ENCODE results near the gene CAMKK2.
"Not testable (repeated sequence)": the region's sequence is repeated elsewhere in the genome, so short reads cannot be mapped to it uniquely, and the experiment has no call there.

The CAMKK2 gene

GRCh38 chr12:121261398-121261797 lies 35.1 kb downstream of the CAMKK2 start:
- H3K79me2 ChIP-seq (ENCODE audit: control insufficient read depth, low read length): no peaks in the 10 kb centered on the region
- H3K9me3 ChIP-seq (ENCODE audit: control insufficient read depth, insufficient read depth, low read length): no peaks in the 10 kb centered on the region
- H3K27ac ChIP-seq (ENCODE audit: low read depth, low read length): no peak overlapping the region
- H3K4me2 ChIP-seq (ENCODE audit: low read length): no peak overlapping the region
- no peaks in the 10 kb centered on the region for H3K4me1 ChIP-seq (ENCODE audit: control insufficient read depth, low read length)
- H3K27me3 ChIP-seq (ENCODE audit: control insufficient read depth, low read length): no peaks in the 10 kb centered on the region
- no peaks in the 10 kb centered on the region for H4K20me1 ChIP-seq (ENCODE audit: control insufficient read depth, insufficient read depth, low read depth, low read length)
- H3K36me3 ChIP-seq (ENCODE audit: control insufficient read depth, low read length): peaks cover 25% of the 10 kb centered on the region
- no peak for TF ChIP-seq CTCF (IDR thresholded peaks at IDR 0.05; ENCODE audit: low read depth, low read length, poor library complexity, severe bottlenecking)
- no peak overlapping the region for H3K4me3 ChIP-seq (ENCODE audit: low read length)
- H3K9me2 ChIP-seq (replicated peaks; ENCODE audit: control insufficient read depth, low read length): no peaks in the 10 kb centered on the region
- no peaks in the 10 kb centered on the region for H3F3A ChIP-seq (ENCODE audit: control insufficient read depth, insufficient read depth)

GRCh38 chr12:121260091-121260490 lies 36.4 kb downstream of the CAMKK2 start:
- Histone ChIP-seq H3K27ac (ENCODE audit: low read depth, low read length) (no peak overlapping the region), H3K4me2 (ENCODE audit: low read length) (no peak overlapping the region), H3K9me2 (replicated peaks; ENCODE audit: control insufficient read depth, low read length) (no peaks in the 10 kb centered on the region), H3K79me2 (ENCODE audit: control insufficient read depth, low read length) (no peaks in the 10 kb centered on the region), H3F3A (ENCODE audit: control insufficient read depth, insufficient read depth) (no peaks in the 10 kb centered on the region), H3K4me1 (ENCODE audit: control insufficient read depth, low read length) (no peaks in the 10 kb centered on the region), H4K20me1 (ENCODE audit: control insufficient read depth, insufficient read depth, low read depth, low read length) (no peaks in the 10 kb centered on the region), H3K36me3 (ENCODE audit: control insufficient read depth, low read length) (peaks cover 26% of the 10 kb centered on the region), H3K27me3 (ENCODE audit: control insufficient read depth, low read length) (no peaks in the 10 kb centered on the region), H3K4me3 (ENCODE audit: low read length) (no peak overlapping the region), H3K9me3 (ENCODE audit: control insufficient read depth, insufficient read depth, low read length) (no peaks in the 10 kb centered on the region)
- no peak for TF ChIP-seq CTCF (IDR thresholded peaks at IDR 0.05; ENCODE audit: low read depth, low read length, poor library complexity, severe bottlenecking)

- no peaks in the 10 kb centered on the region for H4K20me1 ChIP-seq (ENCODE audit: control insufficient read depth, insufficient read depth, low read depth, low read length)
- H3K27me3 ChIP-seq (ENCODE audit: control insufficient read depth, low read length): no peaks in the 10 kb centered on the region
- no peak overlapping the region for H3K4me2 ChIP-seq (ENCODE audit: low read length)
- peaks cover 33% of the 10 kb centered on the region for H3K36me3 ChIP-seq (ENCODE audit: control insufficient read depth, low read length)
- H3K9me2 ChIP-seq (replicated peaks; ENCODE audit: control insufficient read depth, low read length): no peaks in the 10 kb centered on the region
- no peaks in the 10 kb centered on the region for H3F3A ChIP-seq (ENCODE audit: control insufficient read depth, insufficient read depth)
- H3K27ac ChIP-seq (ENCODE audit: low read depth, low read length): no peak overlapping the region
- H3K79me2 ChIP-seq (ENCODE audit: control insufficient read depth, low read length): no peaks in the 10 kb centered on the region
- TF ChIP-seq EZH2phosphoT487 (IDR thresholded peaks at IDR 0.05; ENCODE audit: borderline replicate concordance, low read length): no peak
- TF ChIP-seq CTCF (IDR thresholded peaks at IDR 0.05; ENCODE audit: low read depth, low read length, poor library complexity, severe bottlenecking): no peak
- H3K4me3 ChIP-seq (ENCODE audit: low read length): no peak overlapping the region
- no peaks in the 10 kb centered on the region for H3K4me1 ChIP-seq (ENCODE audit: control insufficient read depth, low read length)
- no peaks in the 10 kb centered on the region for H3K9me3 ChIP-seq (ENCODE audit: control insufficient read depth, insufficient read depth, low read length)
Measured at GRCh38 chr12:121259074-121259473, 37.4 kb downstream of the CAMKK2 start.

- not testable (repeated sequence) for H3K4me3 ChIP-seq (ENCODE audit: low read length); H3K4me1 ChIP-seq (ENCODE audit: control insufficient read depth, low read length); H3K27me3 ChIP-seq (ENCODE audit: control insufficient read depth, low read length); H3K79me2 ChIP-seq (ENCODE audit: control insufficient read depth, low read length); H3K27ac ChIP-seq (ENCODE audit: low read depth, low read length); H4K20me1 ChIP-seq (ENCODE audit: control insufficient read depth, insufficient read depth, low read depth, low read length); H3K4me2 ChIP-seq (ENCODE audit: low read length); H3F3A ChIP-seq (ENCODE audit: control insufficient read depth, insufficient read depth); H3K9me2 ChIP-seq (replicated peaks; ENCODE audit: control insufficient read depth, low read length); H3K9me3 ChIP-seq (ENCODE audit: control insufficient read depth, insufficient read depth, low read length)
- H3K36me3 ChIP-seq (ENCODE audit: control insufficient read depth, low read length): peaks cover 40% of the 10 kb centered on the region
Measured at GRCh38 chr12:121257704-121258449, 38.6 kb downstream of the CAMKK2 start.

All from DOHH2 (cell line).